Measurements from ENCODE around the gene ZNF557. TPM values are rescaled to one million over a fixed set of nuclear protein-coding genes. Genes with fewer than 3 reads are reported as not detected.
"Not testable (repeated sequence)": the region's sequence is repeated elsewhere in the genome, so short reads cannot be mapped to it uniquely, and the experiment has no call there.

Gene ZNF557
- total and polyA plus RNA-seq, 4 donors: 2.1 to 10.6 (median 7.1) TPM

DNA sequence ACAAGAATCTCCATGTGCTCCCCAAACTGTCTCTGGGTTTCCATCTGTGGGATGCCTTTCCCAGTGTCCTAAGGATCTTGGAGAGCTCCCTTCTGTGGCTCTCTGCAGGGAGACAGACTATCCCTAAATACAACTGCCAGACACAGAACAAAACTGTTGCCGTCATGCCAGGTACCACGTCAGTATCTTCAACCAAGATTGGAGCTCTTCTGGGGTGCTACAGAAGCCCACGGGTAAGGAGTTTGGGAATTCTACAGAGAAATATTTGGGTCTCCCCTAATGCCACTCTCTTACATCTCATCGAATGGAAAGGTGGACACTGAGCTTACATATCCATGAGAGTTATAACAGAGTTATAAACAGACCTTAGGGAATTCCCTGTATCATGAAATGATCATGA, 6.2 kb upstream of the ZNF557 start:
- TF ChIP-seq CTCF (IDR thresholded peaks at IDR 0.05; ENCODE audit: control extremely low read depth, extremely low read depth): no peak
- H3K27ac ChIP-seq (ENCODE audit: low read depth in 1 of 2, low read length in 1 of 2): no peak overlapping the region
- no peaks in the 10 kb centered on the region for H3K36me3 ChIP-seq (ENCODE audit: control insufficient read depth in 4 of 4, insufficient read depth in 4 of 4, low read length in 4 of 4)
- H3K4me1 ChIP-seq (ENCODE audit: control insufficient read depth in 5 of 5, insufficient read depth in 5 of 5, low read length in 5 of 5): no peaks in the 10 kb centered on the region
- no peak for DNase-seq
- no peaks in the 10 kb centered on the region for H3K27me3 ChIP-seq (ENCODE audit: control insufficient read depth in 3 of 3, insufficient read depth in 3 of 3, low read length in 2 of 3)
- 73 to 84% methylated on average over 4 of the region's 4 CpGs for WGBS, 2 donors
- no peak overlapping the region for H3K9ac ChIP-seq (ENCODE audit: insufficient read depth in 1 of 2, low read length in 2 of 2)
- H3K9me3 ChIP-seq (ENCODE audit: control insufficient read depth in 4 of 4, insufficient read depth in 3 of 4, low read length in 3 of 4): no peaks in the 10 kb centered on the region
- no peak for ATAC-seq (ENCODE audit: insufficient read depth, low FRiP score)
- H3K4me3 ChIP-seq: no peak overlapping the region

- peak overlapping the region in 1 of 2 donors; percentile 9 for H3K27ac ChIP-seq (ENCODE audit: low read depth in 1 of 2, low read length in 1 of 2)
- DNase-seq (no peak), ATAC-seq (ENCODE audit: insufficient read depth, low FRiP score) (no peak)
- no peaks in the 10 kb centered on the region for H3K36me3 ChIP-seq (ENCODE audit: control insufficient read depth in 4 of 4, insufficient read depth in 4 of 4, low read length in 4 of 4)
- WGBS, 2 donors: 91 to 92% methylated on average over 9 of the region's 9 CpGs
- H3K27me3 ChIP-seq (ENCODE audit: control insufficient read depth in 3 of 3, insufficient read depth in 3 of 3, low read length in 2 of 3): no peaks in the 10 kb centered on the region
- no peaks in the 10 kb centered on the region for H3K4me1 ChIP-seq (ENCODE audit: control insufficient read depth in 5 of 5, insufficient read depth in 5 of 5, low read length in 5 of 5)
- H3K9me3 ChIP-seq (ENCODE audit: control insufficient read depth in 4 of 4, insufficient read depth in 3 of 4, low read length in 3 of 4): no peaks in the 10 kb centered on the region
- no peak for TF ChIP-seq CTCF (IDR thresholded peaks at IDR 0.05; ENCODE audit: control extremely low read depth, extremely low read depth)
- no peak overlapping the region for H3K9ac ChIP-seq (ENCODE audit: insufficient read depth in 1 of 2, low read length in 2 of 2)
- no peak overlapping the region for H3K4me3 ChIP-seq
These were observed 5.6 kb upstream of the ZNF557 start for GRCh38 chr19:7063764-7064418.

- not testable (repeated sequence) for H3K27ac ChIP-seq (ENCODE audit: low read depth in 1 of 2, low read length in 1 of 2); H3K27me3 ChIP-seq (ENCODE audit: control insufficient read depth in 3 of 3, insufficient read depth in 3 of 3, low read length in 2 of 3); H3K4me3 ChIP-seq; ATAC-seq (ENCODE audit: insufficient read depth, low FRiP score); H3K36me3 ChIP-seq (ENCODE audit: control insufficient read depth in 4 of 4, insufficient read depth in 4 of 4, low read length in 4 of 4); H3K4me1 ChIP-seq (ENCODE audit: control insufficient read depth in 5 of 5, insufficient read depth in 5 of 5, low read length in 5 of 5); H3K9me3 ChIP-seq (ENCODE audit: control insufficient read depth in 4 of 4, insufficient read depth in 3 of 4, low read length in 3 of 4); H3K9ac ChIP-seq (ENCODE audit: insufficient read depth in 1 of 2, low read length in 2 of 2)
- peak in 1 of 3 donors; percentile 21 for DNase-seq
- WGBS, 2 donors: 62 to 67% methylated on average over 13 of the region's 13 CpGs
These were observed 2.4 kb upstream of the ZNF557 start for GRCh38 chr19:7067122-7067521.

- no peak for TF ChIP-seq CTCF (IDR thresholded peaks at IDR 0.05; ENCODE audit: control extremely low read depth, extremely low read depth)
- WGBS, 2 donors: 88 to 94% methylated on average over 2 of the region's 2 CpGs
These were observed 1.8 kb upstream of the ZNF557 start for GRCh38 chr19:7067716-7068115.

More at GRCh38 chr19:7067716-7068115, 1.8 kb upstream of the ZNF557 start:
- peaks cover 6 to 13% (median 9%) of the 10 kb centered on the region in 4 donors for H3K36me3 ChIP-seq (ENCODE audit: control insufficient read depth in 4 of 4, insufficient read depth in 4 of 4, low read length in 4 of 4)
- ATAC-seq (ENCODE audit: insufficient read depth, low FRiP score) (no peak), DNase-seq (no peak)
- peaks cover 0 to 8% (median 6%) of the 10 kb centered on the region in 5 donors for H3K4me1 ChIP-seq (ENCODE audit: control insufficient read depth in 5 of 5, insufficient read depth in 5 of 5, low read length in 5 of 5)
- H3K27ac ChIP-seq (ENCODE audit: low read depth in 1 of 2, low read length in 1 of 2): no peak overlapping the region
- H3K27me3 ChIP-seq (ENCODE audit: control insufficient read depth in 3 of 3, insufficient read depth in 3 of 3, low read length in 2 of 3): no peaks in the 10 kb centered on the region
- H3K9ac ChIP-seq (ENCODE audit: insufficient read depth in 1 of 2, low read length in 2 of 2): no peak overlapping the region
- H3K9me3 ChIP-seq (ENCODE audit: control insufficient read depth in 4 of 4, insufficient read depth in 3 of 4, low read length in 3 of 4): no peaks in the 10 kb centered on the region
- H3K4me3 ChIP-seq: no peak overlapping the region

All from lung (tissue), 12 donors.